Keratinocyte (primary cell): ENCODE data around the gene CLDN22.

Experiments used
- EZH2 ChIP-seq: IDR thresholded peaks from one replicate; pipeline ENCODE4 v1.6.1; 2012; ENCODE audit warnings: inconsistent platforms, mild to moderate bottlenecking, low read length, moderate library complexity
- TF ChIP-seq, protein P1 (sequence below), 3 experiments: IDR thresholded peaks in 1 of 3; conservative IDR thresholded peaks in 1 of 3; optimal IDR thresholded peaks in 1 of 3; 2 replicates in 2 of 3; 3 replicates in 1 of 3; pipeline versions ENCODE3 to v1.5.1; 2011; ENCODE audit warnings: low read length in 3 of 3, mild to moderate bottlenecking in 3 of 3, moderate library complexity in 2 of 3, control low read depth in 1 of 3, inconsistent platforms in 1 of 3; ENCODE audit not compliant: insufficient read depth in 2 of 3; ENCODE audit errors: extremely low read depth in 1 of 3

DNA sequence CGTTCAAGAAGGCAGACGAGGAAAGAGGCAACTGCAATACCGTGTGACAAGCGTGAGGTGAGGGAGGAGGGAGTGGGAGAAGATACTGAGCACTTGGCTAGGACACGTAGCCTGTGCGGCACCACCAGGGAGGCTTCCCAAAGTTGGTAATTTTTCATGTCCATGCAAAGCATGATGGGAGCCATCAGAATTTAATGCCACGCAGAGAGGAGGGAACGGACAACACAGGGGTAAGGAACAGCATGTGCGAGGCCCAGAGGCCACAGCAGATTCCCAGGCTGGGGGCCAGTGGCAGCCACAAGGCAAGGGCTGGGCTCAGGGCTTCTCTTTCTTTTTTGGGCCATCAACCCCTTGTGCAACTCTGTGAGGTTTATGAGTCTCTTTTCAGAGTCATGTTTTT, 13.1 kb upstream of the CLDN22 start:
- TF ChIP-seq, protein P1, sequence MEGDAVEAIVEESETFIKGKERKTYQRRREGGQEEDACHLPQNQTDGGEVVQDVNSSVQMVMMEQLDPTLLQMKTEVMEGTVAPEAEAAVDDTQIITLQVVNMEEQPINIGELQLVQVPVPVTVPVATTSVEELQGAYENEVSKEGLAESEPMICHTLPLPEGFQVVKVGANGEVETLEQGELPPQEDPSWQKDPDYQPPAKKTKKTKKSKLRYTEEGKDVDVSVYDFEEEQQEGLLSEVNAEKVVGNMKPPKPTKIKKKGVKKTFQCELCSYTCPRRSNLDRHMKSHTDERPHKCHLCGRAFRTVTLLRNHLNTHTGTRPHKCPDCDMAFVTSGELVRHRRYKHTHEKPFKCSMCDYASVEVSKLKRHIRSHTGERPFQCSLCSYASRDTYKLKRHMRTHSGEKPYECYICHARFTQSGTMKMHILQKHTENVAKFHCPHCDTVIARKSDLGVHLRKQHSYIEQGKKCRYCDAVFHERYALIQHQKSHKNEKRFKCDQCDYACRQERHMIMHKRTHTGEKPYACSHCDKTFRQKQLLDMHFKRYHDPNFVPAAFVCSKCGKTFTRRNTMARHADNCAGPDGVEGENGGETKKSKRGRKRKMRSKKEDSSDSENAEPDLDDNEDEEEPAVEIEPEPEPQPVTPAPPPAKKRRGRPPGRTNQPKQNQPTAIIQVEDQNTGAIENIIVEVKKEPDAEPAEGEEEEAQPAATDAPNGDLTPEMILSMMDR (optimal IDR thresholded peaks at IDR 0.05 in 1 of 3, IDR thresholded peaks at IDR 0.05 in 1 of 3, conservative IDR thresholded peaks at IDR 0.05 in 1 of 3; ENCODE audit: extremely low read depth in 1 of 3, insufficient read depth in 2 of 3, low read length in 3 of 3): no peak
- TF ChIP-seq EZH2: no peak
